ENCODE measurements around the gene GPR68. TPM values are rescaled to one million over a fixed set of nuclear protein-coding genes. Genes with fewer than 3 reads are reported as not detected.
A peak's percentile ranks its signal among the peaks of the same experiment; 100 is the strongest.

Gene GPR68
- total RNA-seq, 4 donors from 2014 or later, result 1.5 to 1.7 TPM; not detected in 2

DNA sequence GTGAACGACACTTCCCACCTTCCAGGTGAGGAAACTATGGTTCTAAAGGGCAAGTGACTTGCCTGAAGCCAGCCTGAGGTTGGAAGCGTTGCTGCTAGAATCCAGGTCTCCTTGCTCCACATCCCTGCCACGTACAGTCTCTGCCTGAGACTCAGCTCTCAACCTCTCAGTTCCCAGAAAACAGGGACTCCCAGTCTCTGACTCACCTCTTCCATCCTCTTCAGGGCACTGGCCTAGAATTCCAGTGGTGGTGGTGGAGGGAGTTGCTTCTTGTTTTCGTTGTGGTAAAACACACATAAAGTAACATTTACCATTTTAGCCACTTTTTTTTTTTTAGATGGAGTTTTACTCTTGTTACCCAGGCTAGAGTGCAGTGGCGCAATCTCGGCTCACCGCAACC, 7.3 kb downstream of the GPR68 start:
- no peak for DNase-seq

GRCh38 chr14:91235841-91236240, 8.7 kb downstream of the GPR68 start:
- no peaks in the 10 kb centered on the region for H3K27me3 ChIP-seq
- no peak for DNase-seq
- peaks cover 0 to 15% (median 5%) of the 10 kb centered on the region in 4 donors for H3K4me1 ChIP-seq
- no peak overlapping the region for H3K4me3 ChIP-seq
- H3K36me3 ChIP-seq, result no peaks in the 10 kb centered on the region
- no peak overlapping the region for H3K27ac ChIP-seq
- H3K9me3 ChIP-seq, result no peaks in the 10 kb centered on the region
- TF ChIP-seq POLR2A (IDR thresholded peaks at IDR 0.05) (no peak), CTCF (IDR thresholded peaks at IDR 0.05) (no peak)

More for the DNA sequence above, 7.3 kb downstream of the GPR68 start:
- no peak overlapping the region for H3K27ac ChIP-seq
- H3K4me1 ChIP-seq, result peaks cover 0 to 6% (median 2%) of the 10 kb centered on the region in 4 donors
- H3K27me3 ChIP-seq, result no peaks in the 10 kb centered on the region
- no peaks in the 10 kb centered on the region for H3K36me3 ChIP-seq
- H3K4me3 ChIP-seq, result no peak overlapping the region
- TF ChIP-seq CTCF (IDR thresholded peaks at IDR 0.05) (no peak), POLR2A (IDR thresholded peaks at IDR 0.05) (no peak)
- no peaks in the 10 kb centered on the region for H3K9me3 ChIP-seq

GRCh38 chr14:91234791-91235114, 9.8 kb downstream of the GPR68 start:
- TF ChIP-seq CTCF (IDR thresholded peaks at IDR 0.05), result no peak
- TF ChIP-seq POLR2A (IDR thresholded peaks at IDR 0.05), result no peak
- Histone ChIP-seq H3K4me3 (no peak overlapping the region), H3K27ac (no peak overlapping the region), H3K36me3 (no peaks in the 10 kb centered on the region), H3K27me3 (no peaks in the 10 kb centered on the region), H3K4me1 (peaks cover 0 to 21% (median 11%) of the 10 kb centered on the region in 4 donors), H3K9me3 (no peaks in the 10 kb centered on the region)
- no peak for DNase-seq

- Histone ChIP-seq H3K27me3 (no peaks in the 10 kb centered on the region), H3K4me3 (no peak overlapping the region), H3K36me3 (peaks cover 0 to under 1% (median 0%) of the 10 kb centered on the region in 3 donors), H3K4me1 (peaks cover 0 to 27% (median 14%) of the 10 kb centered on the region in 4 donors), H3K9me3 (no peaks in the 10 kb centered on the region), H3K27ac (no peak overlapping the region)
- TF ChIP-seq POLR2A (IDR thresholded peaks at IDR 0.05) (no peak), CTCF (IDR thresholded peaks at IDR 0.05) (no peak)
- DNase-seq, result no peak
Measured at GRCh38 chr14:91233936-91234790, 10.3 kb downstream of the GPR68 start.

DNA sequence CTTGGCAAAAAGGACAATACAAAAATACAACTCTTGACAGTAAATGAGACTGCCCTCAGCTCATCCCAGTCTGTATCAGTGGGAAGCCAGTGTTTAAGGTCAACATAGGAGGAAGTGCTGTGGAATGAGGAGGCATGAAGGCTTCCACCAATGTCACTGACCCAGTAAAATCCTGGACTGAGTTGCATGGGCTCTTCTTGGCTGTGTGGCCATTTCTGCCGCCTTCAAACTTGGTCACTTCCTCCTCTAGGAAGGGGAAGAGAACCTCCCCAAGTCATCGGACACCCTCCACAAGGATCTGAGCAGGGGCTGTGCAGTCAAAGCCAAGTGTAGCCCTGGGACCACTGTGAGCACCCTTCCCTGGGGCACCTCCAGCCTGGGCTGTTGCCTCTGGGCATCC, 11.9 kb downstream of the GPR68 start:
- TF ChIP-seq POLR2A (IDR thresholded peaks at IDR 0.05) (no peak), CTCF (IDR thresholded peaks at IDR 0.05) (no peak)
- Histone ChIP-seq H3K27ac (peak overlapping the region; percentile 56 to 80 (median 68)), H3K9me3 (no peaks in the 10 kb centered on the region), H3K4me1 (peaks cover 0 to 30% (median 21%) of the 10 kb centered on the region in 4 donors), H3K4me3 (no peak overlapping the region), H3K36me3 (peaks cover 0 to 12% (median 0%) of the 10 kb centered on the region in 3 donors), H3K27me3 (no peaks in the 10 kb centered on the region)
- DNase-seq, result no peak
